GM21786 (cell line): Measurements from ENCODE around the gene FLII.
"Not testable (repeated sequence)": the region's sequence is repeated elsewhere in the genome, so short reads cannot be mapped to it uniquely, and the experiment has no call there.

ENCODE experiments used
- ATAC-seq: cut with Tn5 transposase; IDR thresholded peaks from one replicate; pipeline ENCODE4 v1.9.1; 2021; ENCODE audit not compliant: unreplicated experiment

Gene FLII

GRCh38 chr17:18224387-18225120 is 34.0 kb downstream of the FLII start:
- no peak for ATAC-seq

GRCh38 chr17:18224053-18224386 is 34.5 kb downstream of the FLII start:
- no peak for ATAC-seq

- no peak for ATAC-seq
Measured at GRCh38 chr17:18218756-18219415, 39.7 kb downstream of the FLII start.

- no peak for ATAC-seq
Measured at GRCh38 chr17:18217412-18218015, 41.0 kb downstream of the FLII start.

- not testable (repeated sequence) for ATAC-seq
Measured at GRCh38 chr17:18216906-18217305, 41.6 kb downstream of the FLII start.

GRCh38 chr17:18213666-18214270 is 44.8 kb downstream of the FLII start:
- ATAC-seq, result no peak

- no peak for ATAC-seq
Measured at GRCh38 chr17:18208092-18208491, 50.4 kb downstream of the FLII start.

- ATAC-seq, result no peak
Measured at GRCh38 chr17:18206962-18207361, 51.6 kb downstream of the FLII start.

GRCh38 chr17:18205861-18206260 is 52.7 kb downstream of the FLII start:
- ATAC-seq, result no peak

- ATAC-seq, result no peak
Measured at GRCh38 chr17:18203308-18203707, 55.2 kb downstream of the FLII start.

- no peak for ATAC-seq
Measured at GRCh38 chr17:18201108-18201507, 57.4 kb downstream of the FLII start.

- no peak for ATAC-seq
Measured at GRCh38 chr17:18198530-18198929, 60.0 kb downstream of the FLII start.

GRCh38 chr17:18197535-18198194 is 60.9 kb downstream of the FLII start:
- no peak for ATAC-seq

GRCh38 chr17:18195246-18195645 is 63.3 kb downstream of the FLII start:
- ATAC-seq, result no peak
